ENCODE data around the gene NLRP1.

The NLRP1 gene

GRCh38 chr17:5584383-5585286 is at the start of gene NLRP1:
TSS of gene NLRP1 (minus strand) at chr17:5584509. CDS start at chr17:5583957, 552 bp downstream.
- H3K4me3 ChIP-seq (ENCODE audit: low read length in 2 of 2), result peak within 1 kb of the TSS; percentile 63 to 78
- peaks cover 0 to under 1% of the 10 kb centered on the region in 2 donors for H3K36me3 ChIP-seq (ENCODE audit: control insufficient read depth in 2 of 2, insufficient read depth in 2 of 2, low read length in 2 of 2)
- H3K27me3 ChIP-seq (ENCODE audit: control insufficient read depth in 2 of 2, insufficient read depth in 2 of 2, low read length in 2 of 2), result no peaks in the 10 kb centered on the region
- H3K27ac ChIP-seq (ENCODE audit: low read depth in 2 of 2, low read length in 2 of 2), result peak within 1 kb of the TSS; percentile 71 to 83
- peaks cover 11 to 12% of the 10 kb centered on the region in 2 donors for H3K4me1 ChIP-seq (ENCODE audit: control insufficient read depth in 2 of 2, insufficient read depth in 2 of 2, low read length in 2 of 2)
- peak within 1 kb of the TSS; percentile 69 to 88 for H3K9ac ChIP-seq (ENCODE audit: low read depth in 1 of 2, low read length in 2 of 2)
- no peaks in the 10 kb centered on the region for H3K9me3 ChIP-seq (ENCODE audit: control insufficient read depth in 2 of 2, low read length in 2 of 2)

DNA sequence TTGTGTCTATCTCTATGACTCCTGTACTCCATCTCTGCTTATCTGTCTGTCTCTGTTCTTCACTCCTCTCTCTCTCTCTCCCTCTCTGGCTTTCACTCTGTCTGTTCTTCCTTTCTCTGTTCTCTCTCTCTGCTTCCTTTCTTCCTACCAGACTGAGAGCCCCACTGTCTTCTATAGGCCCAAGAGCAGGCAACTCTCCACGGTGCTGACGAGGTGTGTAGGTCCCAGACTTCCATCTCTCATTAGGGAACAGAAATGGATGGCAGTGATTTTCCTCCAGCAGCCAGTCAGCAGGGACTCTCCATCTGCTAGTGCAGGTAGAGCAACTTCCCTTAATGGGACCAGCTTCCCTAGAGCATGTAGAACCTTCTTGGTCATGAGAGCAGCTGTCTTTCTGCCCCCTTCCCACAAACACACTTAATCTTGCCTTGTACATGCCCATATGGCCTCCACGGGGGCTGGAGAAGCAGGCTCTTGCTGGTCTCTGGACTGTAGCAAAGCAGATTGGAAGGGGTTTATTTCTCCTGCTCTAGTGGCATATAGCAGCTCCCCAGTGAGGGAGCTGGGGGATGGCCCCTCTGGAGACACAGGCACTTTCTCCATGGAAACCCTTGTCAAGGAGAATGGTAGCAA is 47.8 kb upstream of the NLRP1 start:
- no peak overlapping the region for H3K27ac ChIP-seq (ENCODE audit: low read depth in 2 of 2, low read length in 2 of 2)
- no peaks in the 10 kb centered on the region for H3K36me3 ChIP-seq (ENCODE audit: control insufficient read depth in 2 of 2, insufficient read depth in 2 of 2, low read length in 2 of 2)
- H3K9me3 ChIP-seq (ENCODE audit: control insufficient read depth in 2 of 2, low read length in 2 of 2), result no peaks in the 10 kb centered on the region
- H3K4me1 ChIP-seq (ENCODE audit: control insufficient read depth in 2 of 2, insufficient read depth in 2 of 2, low read length in 2 of 2), result no peaks in the 10 kb centered on the region
- H3K27me3 ChIP-seq (ENCODE audit: control insufficient read depth in 2 of 2, insufficient read depth in 2 of 2, low read length in 2 of 2), result peaks cover 0 to 3% of the 10 kb centered on the region in 2 donors
- no peak overlapping the region for H3K4me3 ChIP-seq (ENCODE audit: low read length in 2 of 2)
- H3K9ac ChIP-seq (ENCODE audit: low read depth in 1 of 2, low read length in 2 of 2), result no peak overlapping the region

DNA sequence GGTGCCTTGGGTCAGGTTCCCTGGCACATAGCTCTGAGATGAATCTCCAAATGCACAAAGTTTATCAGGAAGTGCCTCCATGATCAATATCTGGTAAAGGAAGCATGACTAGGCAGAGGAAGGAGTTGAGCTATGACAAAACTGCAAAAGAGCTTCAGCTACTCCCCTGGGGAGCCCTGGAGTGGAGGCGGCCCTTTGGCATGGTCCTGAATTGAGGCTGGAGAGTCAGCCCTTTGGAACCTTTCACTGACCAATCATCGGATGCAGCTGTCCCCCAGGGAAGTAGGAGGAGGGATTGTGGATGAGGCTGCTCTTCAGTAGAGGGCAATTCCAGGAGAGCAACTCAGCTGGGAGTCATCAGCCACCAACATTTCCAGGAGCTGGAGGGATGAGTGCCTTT is 46.1 kb upstream of the NLRP1 start:
- Histone ChIP-seq H3K4me3 (ENCODE audit: low read length in 2 of 2) (no peak overlapping the region), H3K27ac (ENCODE audit: low read depth in 2 of 2, low read length in 2 of 2) (no peak overlapping the region), H3K9ac (ENCODE audit: low read depth in 1 of 2, low read length in 2 of 2) (no peak overlapping the region), H3K27me3 (ENCODE audit: control insufficient read depth in 2 of 2, insufficient read depth in 2 of 2, low read length in 2 of 2) (no peaks in the 10 kb centered on the region), H3K36me3 (ENCODE audit: control insufficient read depth in 2 of 2, insufficient read depth in 2 of 2, low read length in 2 of 2) (no peaks in the 10 kb centered on the region), H3K9me3 (ENCODE audit: control insufficient read depth in 2 of 2, low read length in 2 of 2) (no peaks in the 10 kb centered on the region), H3K4me1 (ENCODE audit: control insufficient read depth in 2 of 2, insufficient read depth in 2 of 2, low read length in 2 of 2) (no peaks in the 10 kb centered on the region)

- no peaks in the 10 kb centered on the region for H3K4me1 ChIP-seq (ENCODE audit: control insufficient read depth in 2 of 2, insufficient read depth in 2 of 2, low read length in 2 of 2)
- no peaks in the 10 kb centered on the region for H3K27me3 ChIP-seq (ENCODE audit: control insufficient read depth in 2 of 2, insufficient read depth in 2 of 2, low read length in 2 of 2)
- H3K27ac ChIP-seq (ENCODE audit: low read depth in 2 of 2, low read length in 2 of 2), result no peak overlapping the region
- no peak overlapping the region for H3K9ac ChIP-seq (ENCODE audit: low read depth in 1 of 2, low read length in 2 of 2)
- H3K9me3 ChIP-seq (ENCODE audit: control insufficient read depth in 2 of 2, low read length in 2 of 2), result no peaks in the 10 kb centered on the region
- no peak overlapping the region for H3K4me3 ChIP-seq (ENCODE audit: low read length in 2 of 2)
- no peaks in the 10 kb centered on the region for H3K36me3 ChIP-seq (ENCODE audit: control insufficient read depth in 2 of 2, insufficient read depth in 2 of 2, low read length in 2 of 2)
Observed at GRCh38 chr17:5629128-5629527, 44.8 kb upstream of the NLRP1 start.

- no peaks in the 10 kb centered on the region for H3K36me3 ChIP-seq (ENCODE audit: control insufficient read depth in 2 of 2, insufficient read depth in 2 of 2, low read length in 2 of 2)
- H3K27me3 ChIP-seq (ENCODE audit: control insufficient read depth in 2 of 2, insufficient read depth in 2 of 2, low read length in 2 of 2), result no peaks in the 10 kb centered on the region
- H3K4me1 ChIP-seq (ENCODE audit: control insufficient read depth in 2 of 2, insufficient read depth in 2 of 2, low read length in 2 of 2), result no peaks in the 10 kb centered on the region
- H3K27ac ChIP-seq (ENCODE audit: low read depth in 2 of 2, low read length in 2 of 2), result no peak overlapping the region
- H3K9me3 ChIP-seq (ENCODE audit: control insufficient read depth in 2 of 2, low read length in 2 of 2), result no peaks in the 10 kb centered on the region
- H3K4me3 ChIP-seq (ENCODE audit: low read length in 2 of 2), result no peak overlapping the region
- H3K9ac ChIP-seq (ENCODE audit: low read depth in 1 of 2, low read length in 2 of 2), result no peak overlapping the region
Observed at GRCh38 chr17:5628262-5628661, 44.0 kb upstream of the NLRP1 start.

GRCh38 chr17:5624211-5624610 is 39.9 kb upstream of the NLRP1 start:
- H3K4me1 ChIP-seq (ENCODE audit: control insufficient read depth in 2 of 2, insufficient read depth in 2 of 2, low read length in 2 of 2), result no peaks in the 10 kb centered on the region
- H3K36me3 ChIP-seq (ENCODE audit: control insufficient read depth in 2 of 2, insufficient read depth in 2 of 2, low read length in 2 of 2), result no peaks in the 10 kb centered on the region
- H3K9ac ChIP-seq (ENCODE audit: low read depth in 1 of 2, low read length in 2 of 2), result no peak overlapping the region
- H3K9me3 ChIP-seq (ENCODE audit: control insufficient read depth in 2 of 2, low read length in 2 of 2), result no peaks in the 10 kb centered on the region
- H3K4me3 ChIP-seq (ENCODE audit: low read length in 2 of 2), result no peak overlapping the region
- no peak overlapping the region for H3K27ac ChIP-seq (ENCODE audit: low read depth in 2 of 2, low read length in 2 of 2)
- peaks cover 0 to 2% of the 10 kb centered on the region in 2 donors for H3K27me3 ChIP-seq (ENCODE audit: control insufficient read depth in 2 of 2, insufficient read depth in 2 of 2, low read length in 2 of 2)

GRCh38 chr17:5621729-5622128 is 37.4 kb upstream of the NLRP1 start:
- H3K27ac ChIP-seq (ENCODE audit: low read depth in 2 of 2, low read length in 2 of 2), result no peak overlapping the region
- H3K4me1 ChIP-seq (ENCODE audit: control insufficient read depth in 2 of 2, insufficient read depth in 2 of 2, low read length in 2 of 2), result no peaks in the 10 kb centered on the region

DNA sequence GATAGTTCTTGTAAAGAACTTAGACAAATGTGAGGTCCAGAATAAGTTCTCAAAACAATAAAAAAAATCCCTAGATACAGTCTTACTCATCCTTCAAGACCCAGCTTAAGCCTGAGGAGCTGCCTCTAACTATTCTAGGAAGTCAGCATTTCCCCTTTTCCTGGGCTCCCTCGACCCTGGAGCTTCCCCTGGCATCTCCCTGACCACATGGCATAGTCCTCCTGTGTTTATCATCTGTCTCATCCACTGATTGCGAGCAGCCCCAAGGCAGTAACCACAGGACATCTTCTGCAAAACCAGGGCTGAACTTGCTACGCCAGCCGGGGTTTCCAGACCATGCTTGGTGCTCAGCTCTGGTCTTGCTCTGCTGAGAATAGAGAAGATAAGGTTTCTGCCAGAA is 36.7 kb upstream of the NLRP1 start:
- no peaks in the 10 kb centered on the region for H3K4me1 ChIP-seq (ENCODE audit: control insufficient read depth in 2 of 2, insufficient read depth in 2 of 2, low read length in 2 of 2)
- H3K36me3 ChIP-seq (ENCODE audit: control insufficient read depth in 2 of 2, insufficient read depth in 2 of 2, low read length in 2 of 2), result no peaks in the 10 kb centered on the region
- no peak overlapping the region for H3K9ac ChIP-seq (ENCODE audit: low read depth in 1 of 2, low read length in 2 of 2)
- peaks cover 0 to 2% of the 10 kb centered on the region in 2 donors for H3K27me3 ChIP-seq (ENCODE audit: control insufficient read depth in 2 of 2, insufficient read depth in 2 of 2, low read length in 2 of 2)
- H3K27ac ChIP-seq (ENCODE audit: low read depth in 2 of 2, low read length in 2 of 2), result no peak overlapping the region
- no peak overlapping the region for H3K4me3 ChIP-seq (ENCODE audit: low read length in 2 of 2)
- no peaks in the 10 kb centered on the region for H3K9me3 ChIP-seq (ENCODE audit: control insufficient read depth in 2 of 2, low read length in 2 of 2)

More at GRCh38 chr17:5621729-5622128, 37.4 kb upstream of the NLRP1 start:
- Histone ChIP-seq H3K36me3 (ENCODE audit: control insufficient read depth in 2 of 2, insufficient read depth in 2 of 2, low read length in 2 of 2) (no peaks in the 10 kb centered on the region), H3K9me3 (ENCODE audit: control insufficient read depth in 2 of 2, low read length in 2 of 2) (no peaks in the 10 kb centered on the region), H3K9ac (ENCODE audit: low read depth in 1 of 2, low read length in 2 of 2) (no peak overlapping the region), H3K4me3 (ENCODE audit: low read length in 2 of 2) (no peak overlapping the region), H3K27me3 (ENCODE audit: control insufficient read depth in 2 of 2, insufficient read depth in 2 of 2, low read length in 2 of 2) (peaks cover 0 to 2% of the 10 kb centered on the region in 2 donors)

DNA sequence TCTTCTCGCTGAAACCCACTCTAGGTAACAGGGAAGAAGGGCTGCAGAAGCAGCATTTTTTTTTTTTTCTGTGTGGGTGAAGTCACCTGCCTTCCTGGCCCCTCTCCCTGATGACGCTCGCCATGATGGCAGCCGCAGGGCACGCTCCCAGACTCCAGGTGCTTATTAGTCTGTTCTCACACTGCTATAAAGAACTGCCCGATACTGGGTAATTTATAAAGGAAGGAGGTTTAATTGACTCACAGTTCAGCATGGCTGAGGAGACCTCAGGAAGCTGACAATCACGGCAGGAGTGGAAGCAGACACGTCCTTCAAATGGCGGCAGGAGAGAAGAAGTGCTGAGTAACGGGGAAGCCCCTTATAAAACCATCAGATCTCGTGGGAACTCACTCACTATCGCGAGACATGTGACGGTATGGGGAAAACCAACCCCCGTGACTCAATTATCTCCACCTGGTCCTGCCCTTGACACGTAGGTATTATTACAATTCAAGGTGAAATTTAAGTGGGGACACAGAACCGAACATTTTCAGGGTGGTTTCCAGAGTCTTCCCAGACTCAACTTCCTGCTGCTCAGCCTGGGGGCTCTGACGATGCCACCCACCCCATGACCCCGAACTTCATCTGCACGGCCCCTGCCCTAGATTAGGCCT is 34.9 kb upstream of the NLRP1 start:
- H3K4me3 ChIP-seq (ENCODE audit: low read length in 2 of 2), result no peak overlapping the region
- no peak overlapping the region for H3K9ac ChIP-seq (ENCODE audit: low read depth in 1 of 2, low read length in 2 of 2)
- H3K27me3 ChIP-seq (ENCODE audit: control insufficient read depth in 2 of 2, insufficient read depth in 2 of 2, low read length in 2 of 2), result peaks cover 0 to 2% of the 10 kb centered on the region in 2 donors
- H3K9me3 ChIP-seq (ENCODE audit: control insufficient read depth in 2 of 2, low read length in 2 of 2), result no peaks in the 10 kb centered on the region
- no peak overlapping the region for H3K27ac ChIP-seq (ENCODE audit: low read depth in 2 of 2, low read length in 2 of 2)
- H3K36me3 ChIP-seq (ENCODE audit: control insufficient read depth in 2 of 2, insufficient read depth in 2 of 2, low read length in 2 of 2), result no peaks in the 10 kb centered on the region
- H3K4me1 ChIP-seq (ENCODE audit: control insufficient read depth in 2 of 2, insufficient read depth in 2 of 2, low read length in 2 of 2), result no peaks in the 10 kb centered on the region

DNA sequence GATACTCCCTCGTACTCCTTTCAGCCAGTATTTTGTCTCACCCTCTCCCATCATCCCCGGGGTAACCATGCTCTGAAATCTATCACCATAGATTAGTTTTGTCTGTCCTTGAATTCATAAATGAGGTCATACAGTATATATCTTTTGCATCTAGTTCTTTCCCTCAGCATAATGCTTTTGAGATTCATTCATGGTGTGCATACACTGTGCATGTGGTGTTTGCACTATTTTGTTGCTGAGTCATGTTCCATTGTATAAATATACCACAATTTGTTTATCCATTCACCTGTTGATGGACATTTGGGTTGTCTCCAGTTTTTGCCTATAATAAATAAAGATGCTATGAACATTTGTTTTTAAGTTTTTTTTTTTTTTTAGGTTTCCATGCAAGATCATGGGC is 34.2 kb upstream of the NLRP1 start:
- H3K27me3 ChIP-seq (ENCODE audit: control insufficient read depth in 2 of 2, insufficient read depth in 2 of 2, low read length in 2 of 2), result peaks cover 0 to 2% of the 10 kb centered on the region in 2 donors
- H3K9me3 ChIP-seq (ENCODE audit: control insufficient read depth in 2 of 2, low read length in 2 of 2), result no peaks in the 10 kb centered on the region
- H3K36me3 ChIP-seq (ENCODE audit: control insufficient read depth in 2 of 2, insufficient read depth in 2 of 2, low read length in 2 of 2), result no peaks in the 10 kb centered on the region

More for the DNA sequence above, 34.2 kb upstream of the NLRP1 start:
- Histone ChIP-seq H3K4me3 (ENCODE audit: low read length in 2 of 2) (no peak overlapping the region), H3K27ac (ENCODE audit: low read depth in 2 of 2, low read length in 2 of 2) (no peak overlapping the region), H3K9ac (ENCODE audit: low read depth in 1 of 2, low read length in 2 of 2) (no peak overlapping the region), H3K4me1 (ENCODE audit: control insufficient read depth in 2 of 2, insufficient read depth in 2 of 2, low read length in 2 of 2) (no peaks in the 10 kb centered on the region)
